Keratinocyte (primary cell): ENCODE data around the gene PCID2. TPM values are rescaled to one million over a fixed set of nuclear protein-coding genes. Genes with fewer than 3 reads are reported as not detected.
"Not testable (repeated sequence)": the region's sequence is repeated elsewhere in the genome, so short reads cannot be mapped to it uniquely, and the experiment has no call there.

Experiments
- DNase-seq: peaks from one replicate; pipeline ENCODE4 v3.0.0-alpha.2; 2011; ENCODE audit warnings: low read depth, missing footprints, low spot score
- FAIRE-seq: peaks from 2 replicates; lab custom pipeline; 2011; peaks lifted over from hg19 to GRCh38; lab: Jason Lieb, UNC
- H2AFZ ChIP-seq: 2 replicates; pipeline ENCODE4 v1.6.0; 2012; ENCODE audit warnings: low read length, control low read depth, inconsistent platforms; ENCODE audit not compliant: control insufficient read depth
- H3K27ac ChIP-seq: 2 replicates; pipeline ENCODE4 v1.5.1; 2011; ENCODE audit warnings: low read length; ENCODE audit not compliant: control insufficient read depth, insufficient read depth
- H3K27me3 ChIP-seq: 3 replicates; pipeline ENCODE4 v1.6.0; 2011; ENCODE audit warnings: low read length; ENCODE audit not compliant: control insufficient read depth, insufficient read depth; ENCODE audit errors: extremely low read depth
- H3K36me3 ChIP-seq, 2 experiments: 2 replicates in 1 of 2; 3 replicates in 1 of 2; pipeline ENCODE4 v1.5.1; 2011; ENCODE audit warnings: low read length in 2 of 2, mild to moderate bottlenecking in 1 of 2; ENCODE audit not compliant: control insufficient read depth in 2 of 2, insufficient read depth in 2 of 2; ENCODE audit errors: extremely low read depth in 1 of 2
- H3K4me1 ChIP-seq: 3 replicates; pipeline ENCODE4 v1.5.1; 2011; ENCODE audit warnings: low read length; ENCODE audit not compliant: control insufficient read depth, insufficient read depth; ENCODE audit errors: extremely low read depth
- H3K4me2 ChIP-seq: 3 replicates; pipeline ENCODE4 v1.6.0; 2011; ENCODE audit warnings: low read depth, low read length; ENCODE audit not compliant: control insufficient read depth, insufficient read depth; ENCODE audit errors: extremely low read depth
- H3K4me3 ChIP-seq, 3 experiments: fragments of 200-600 bp in 1 of 3; sonication (generic) in 1 of 3; 2 replicates in 2 of 3; 3 replicates in 1 of 3; pipeline ENCODE4 v1.5.1; 2011 to 2016; ENCODE audit warnings: low read length in 3 of 3, mild to moderate bottlenecking in 3 of 3, control low read depth in 2 of 3, inconsistent platforms in 1 of 3, low read depth in 1 of 3, mixed read lengths in 1 of 3, mixed run types in 1 of 3, moderate library complexity in 1 of 3; ENCODE audit not compliant: control insufficient read depth in 2 of 3, insufficient read depth in 2 of 3; ENCODE audit errors: extremely low read depth in 1 of 3
- H3K79me2 ChIP-seq: 2 replicates; pipeline ENCODE4 v1.6.0; 2012; ENCODE audit warnings: low read length; ENCODE audit not compliant: control insufficient read depth, insufficient read depth
- H3K9ac ChIP-seq: 3 replicates; pipeline ENCODE4 v1.6.0; 2011; ENCODE audit warnings: low read length; ENCODE audit not compliant: control insufficient read depth, insufficient read depth; ENCODE audit errors: extremely low read depth
- H3K9me1 ChIP-seq: 3 replicates; pipeline ENCODE4 v1.6.0; 2011; ENCODE audit warnings: low read length; ENCODE audit not compliant: control insufficient read depth, insufficient read depth; ENCODE audit errors: extremely low read depth
- H3K9me3 ChIP-seq: 2 replicates; pipeline ENCODE4 v1.5.1; 2012; ENCODE audit warnings: low read depth, low read length; ENCODE audit not compliant: control insufficient read depth
- H4K20me1 ChIP-seq: 3 replicates; pipeline ENCODE4 v1.6.0; 2011; ENCODE audit warnings: low read length; ENCODE audit not compliant: control insufficient read depth, insufficient read depth; ENCODE audit errors: extremely low read depth
- EZH2 ChIP-seq: IDR thresholded peaks from one replicate; pipeline ENCODE4 v1.6.1; 2012; ENCODE audit warnings: inconsistent platforms, mild to moderate bottlenecking, low read length, moderate library complexity
- dilution Hi-C: fragments of 300-500 bp; cut with MboI; formaldehyde crosslinking; loops from one replicate; pipeline ENCODE4 v1.7.0; 2020; ENCODE audit warnings: low sequenced_read_pairs; ENCODE audit not compliant: extremely low pct_ligation_motif_present
- polyA plus RNA-seq, 5 experiments: library from polyadenylated mRNA; depleted of rRNA in 3 of 5; stranded (reverse) in 3 of 5; stranded (forward) in 1 of 5; unstranded in 1 of 5; fragments of >200 nt; gene quantifications; 1 replicate in 1 of 5; 2 replicates in 3 of 5; 3 replicates in 1 of 5; pipeline versions ENCODE4 v1.2.1 to v1.2.3, GENCODE V29; 2011 to 2012; ENCODE audit warnings: missing spikeins in 2 of 5, low read depth in 1 of 5, low replicate concordance in 1 of 5
- TF ChIP-seq, protein P1 (sequence below), 3 experiments: IDR thresholded peaks in 1 of 3; conservative IDR thresholded peaks in 1 of 3; optimal IDR thresholded peaks in 1 of 3; 2 replicates in 2 of 3; 3 replicates in 1 of 3; pipeline versions ENCODE3 to v1.5.1; 2011; ENCODE audit warnings: low read length in 3 of 3, mild to moderate bottlenecking in 3 of 3, moderate library complexity in 2 of 3, control low read depth in 1 of 3, inconsistent platforms in 1 of 3; ENCODE audit not compliant: insufficient read depth in 2 of 3; ENCODE audit errors: extremely low read depth in 1 of 3

Gene PCID2
- polyA plus RNA-seq, 1 donor (not counting 4 experiments of a cell fraction or from before 2014, with no cell fraction given), result 76.5 TPM

DNA sequence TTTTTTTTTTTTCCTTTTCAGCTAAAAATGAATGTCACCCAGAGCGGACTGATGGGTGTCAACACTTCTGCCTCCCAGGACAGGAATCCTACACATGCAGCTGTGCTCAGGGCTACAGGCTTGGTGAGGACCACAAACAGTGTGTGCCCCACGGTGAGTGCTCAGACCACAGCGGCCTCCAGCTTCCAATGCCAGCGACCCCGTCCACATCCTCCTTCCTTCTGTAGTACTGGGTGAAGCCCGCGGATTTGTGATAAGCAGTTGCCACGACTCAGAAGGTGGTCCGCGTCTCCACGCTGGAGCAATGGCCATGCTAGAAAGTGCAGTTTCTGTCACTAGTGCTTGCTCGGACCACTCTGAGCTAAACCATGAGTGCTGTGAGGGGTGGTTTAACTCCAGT is 44.0 kb downstream of the PCID2 start:
- H2AFZ ChIP-seq, result no peak overlapping the region
- no peaks in the 10 kb centered on the region for H3K9me3 ChIP-seq
- H3K4me1 ChIP-seq, result no peaks in the 10 kb centered on the region
- dilution Hi-C loops, result no loop called here
- H3K79me2 ChIP-seq, result no peaks in the 10 kb centered on the region
- H4K20me1 ChIP-seq, result no peaks in the 10 kb centered on the region
- DNase-seq (no peak), FAIRE-seq (no peak)
- no peak for TF ChIP-seq EZH2
- no peak overlapping the region for H3K9ac ChIP-seq
- peaks cover 18% of the 10 kb centered on the region for H3K27me3 ChIP-seq
- no peak overlapping the region for H3K27ac ChIP-seq
- H3K9me1 ChIP-seq, result no peaks in the 10 kb centered on the region
- peaks cover 0 to 2% of the 10 kb centered on the region in 2 experiments for H3K36me3 ChIP-seq
- no peak overlapping the region for H3K4me2 ChIP-seq
- no peak overlapping the region for H3K4me3 ChIP-seq

DNA sequence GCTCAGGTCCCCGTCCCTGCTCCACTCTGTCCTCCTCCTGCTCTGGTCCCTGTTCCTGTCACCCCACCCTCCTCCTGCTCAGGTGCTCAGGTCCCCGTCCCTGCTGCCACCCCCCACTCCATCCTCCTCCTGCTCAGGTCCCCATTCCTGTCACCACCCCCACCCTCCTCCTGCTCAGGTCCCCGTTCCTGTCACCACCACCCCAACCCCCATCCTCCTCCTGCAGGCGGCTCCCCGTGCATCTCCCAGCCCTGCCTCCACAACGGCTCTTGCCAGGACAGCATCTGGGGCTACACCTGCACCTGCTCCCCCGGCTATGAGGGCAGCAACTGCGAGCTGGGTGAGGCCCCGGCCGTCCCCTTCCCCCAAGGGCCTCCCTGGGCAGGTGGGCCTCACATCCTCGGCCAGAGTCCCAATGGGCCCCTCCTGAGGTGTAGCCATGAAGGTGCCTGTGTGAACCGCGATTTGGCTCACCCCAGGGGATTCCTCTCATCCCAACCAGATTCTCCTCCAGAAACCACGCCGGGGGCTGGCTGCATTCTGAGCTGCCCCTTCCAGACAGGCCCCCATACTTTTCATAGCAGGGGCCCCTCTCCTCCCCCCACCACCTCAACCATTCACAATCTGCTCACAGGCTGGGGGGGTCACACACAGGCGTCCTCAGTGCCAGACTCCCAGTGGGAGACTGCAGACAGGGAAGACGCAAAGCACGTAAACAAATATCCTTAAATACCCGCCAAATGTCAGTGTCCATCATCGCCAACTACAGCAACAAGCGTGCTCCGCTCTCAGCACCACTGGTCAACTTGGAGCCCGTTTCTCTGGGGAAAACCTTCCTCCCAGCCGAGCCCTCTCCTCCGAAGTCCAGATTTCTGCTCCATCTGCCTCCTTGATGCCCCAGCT is 45.4 kb downstream of the PCID2 start:
- no peak for FAIRE-seq
- no peak overlapping the region for H3K27ac ChIP-seq
- H3K9me1 ChIP-seq, result no peaks in the 10 kb centered on the region
- TF ChIP-seq, protein P1, sequence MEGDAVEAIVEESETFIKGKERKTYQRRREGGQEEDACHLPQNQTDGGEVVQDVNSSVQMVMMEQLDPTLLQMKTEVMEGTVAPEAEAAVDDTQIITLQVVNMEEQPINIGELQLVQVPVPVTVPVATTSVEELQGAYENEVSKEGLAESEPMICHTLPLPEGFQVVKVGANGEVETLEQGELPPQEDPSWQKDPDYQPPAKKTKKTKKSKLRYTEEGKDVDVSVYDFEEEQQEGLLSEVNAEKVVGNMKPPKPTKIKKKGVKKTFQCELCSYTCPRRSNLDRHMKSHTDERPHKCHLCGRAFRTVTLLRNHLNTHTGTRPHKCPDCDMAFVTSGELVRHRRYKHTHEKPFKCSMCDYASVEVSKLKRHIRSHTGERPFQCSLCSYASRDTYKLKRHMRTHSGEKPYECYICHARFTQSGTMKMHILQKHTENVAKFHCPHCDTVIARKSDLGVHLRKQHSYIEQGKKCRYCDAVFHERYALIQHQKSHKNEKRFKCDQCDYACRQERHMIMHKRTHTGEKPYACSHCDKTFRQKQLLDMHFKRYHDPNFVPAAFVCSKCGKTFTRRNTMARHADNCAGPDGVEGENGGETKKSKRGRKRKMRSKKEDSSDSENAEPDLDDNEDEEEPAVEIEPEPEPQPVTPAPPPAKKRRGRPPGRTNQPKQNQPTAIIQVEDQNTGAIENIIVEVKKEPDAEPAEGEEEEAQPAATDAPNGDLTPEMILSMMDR (optimal IDR thresholded peaks at IDR 0.05 in 1 of 3, IDR thresholded peaks at IDR 0.05 in 1 of 3, conservative IDR thresholded peaks at IDR 0.05 in 1 of 3; ENCODE audit: extremely low read depth in 1 of 3, insufficient read depth in 2 of 3, low read length in 3 of 3), result no peak
- no peak for TF ChIP-seq EZH2
- no peaks in the 10 kb centered on the region for H3K4me1 ChIP-seq
- dilution Hi-C loops, result no loop called here
- no peak for DNase-seq
- peaks cover 0 to under 1% of the 10 kb centered on the region in 2 experiments for H3K36me3 ChIP-seq
- no peak overlapping the region for H3K4me3 ChIP-seq
- no peaks in the 10 kb centered on the region for H3K9me3 ChIP-seq
- H3K4me2 ChIP-seq, result no peak overlapping the region
- no peak overlapping the region for H2AFZ ChIP-seq
- no peak overlapping the region for H3K9ac ChIP-seq
- H4K20me1 ChIP-seq, result no peaks in the 10 kb centered on the region
- H3K27me3 ChIP-seq, result peaks cover 20% of the 10 kb centered on the region
- H3K79me2 ChIP-seq, result no peaks in the 10 kb centered on the region

DNA sequence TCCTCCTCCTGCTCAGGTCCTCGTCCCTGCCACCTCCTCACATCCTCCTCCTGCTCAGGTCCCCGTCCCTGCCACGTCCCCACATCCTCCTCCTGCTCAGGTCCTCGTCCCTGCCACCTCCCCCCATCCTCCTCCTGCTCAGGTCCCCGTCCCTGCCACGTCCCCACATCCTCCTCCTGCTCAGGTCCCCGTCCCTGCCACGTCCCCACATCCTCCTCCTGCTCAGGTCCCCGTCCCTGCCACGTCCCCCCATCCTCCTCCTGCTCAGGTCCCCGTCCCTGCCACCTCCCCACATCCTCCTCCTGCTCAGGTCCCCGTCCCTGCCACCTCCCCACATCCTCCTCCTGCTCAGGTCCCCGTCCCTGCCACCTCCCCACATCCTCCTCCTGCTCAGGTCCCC is 46.5 kb downstream of the PCID2 start:
- H3K36me3 ChIP-seq, H2AFZ ChIP-seq, H3K27ac ChIP-seq, H3K4me3 ChIP-seq, H4K20me1 ChIP-seq, FAIRE-seq, H3K9me3 ChIP-seq, H3K4me2 ChIP-seq, H3K79me2 ChIP-seq, H3K9me1 ChIP-seq, H3K9ac ChIP-seq, DNase-seq, dilution Hi-C loops, H3K4me1 ChIP-seq: not testable (repeated sequence)
- H3K27me3 ChIP-seq, result peaks cover 20% of the 10 kb centered on the region
